ENCODE measurements around the gene NAGPA. TPM values are rescaled to one million over a fixed set of nuclear protein-coding genes. Genes with fewer than 3 reads are reported as not detected.
A peak's percentile ranks its signal among the peaks of the same experiment; 100 is the strongest.
"Not testable (repeated sequence)": the region's sequence is repeated elsewhere in the genome, so short reads cannot be mapped to it uniquely, and the experiment has no call there.

The NAGPA gene
- total and polyA plus RNA-seq, 2 of the 13 experiments (the other 11 are each of a cell fraction or from before 2014, with no cell fraction given), result 27.1 to 60.3 TPM

DNA sequence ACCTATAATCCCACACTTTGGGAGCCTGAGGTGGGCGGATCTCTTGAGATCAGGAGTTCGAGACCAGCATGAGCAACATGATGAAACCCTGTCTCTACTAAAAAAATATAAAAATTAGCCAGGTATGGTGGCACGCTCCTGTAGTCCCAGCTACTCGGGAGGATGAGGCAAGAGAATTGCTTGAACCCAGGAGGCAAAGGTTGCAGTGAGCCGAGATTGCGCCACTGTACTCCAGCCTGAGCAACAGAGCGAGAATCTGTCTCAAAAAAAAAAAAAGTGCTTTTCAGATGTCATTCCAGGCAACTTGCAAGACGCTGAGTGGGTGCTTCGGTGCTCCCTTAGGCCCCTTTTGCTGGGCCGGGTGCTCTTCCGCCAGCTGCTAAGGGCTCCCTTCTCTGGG, 10.8 kb upstream of the NAGPA start:
- BruUV-seq (replicated peaks); H3K27ac ChIP-seq (ENCODE audit: extremely low read length, insufficient read depth, low read length); H3K9ac ChIP-seq (ENCODE audit: insufficient read depth, low read depth, low read length); POLR2A ChIA-PET; H3K4me2 ChIP-seq (ENCODE audit: low read depth, low read length); H3K9me3 ChIP-seq (ENCODE audit: low read length); H3K4me3 ChIP-seq (replicated peaks in 1 of 3; ENCODE audit: insufficient read depth in 1 of 3, low read depth in 2 of 3, low read length in 3 of 3); H3K36me3 ChIP-seq (replicated peaks in 1 of 2; ENCODE audit: control insufficient read depth in 1 of 2, insufficient read depth in 2 of 2, low read length in 2 of 2); H4K20me1 ChIP-seq (ENCODE audit: insufficient read depth, low read length); CTCF ChIA-PET (ENCODE audit: low intra/inter-chr PET ratio, low total read pairs); H3K79me2 ChIP-seq (ENCODE audit: insufficient read depth, low read length); DNase-seq (ENCODE audit: low spot score); intact Hi-C loops (cut with micrococcal nuclease; ENCODE audit: unreplicated experiment); H2AFZ ChIP-seq (ENCODE audit: low read length); H3K27me3 ChIP-seq (ENCODE audit: control insufficient read depth in 1 of 2, insufficient read depth in 2 of 2, low read length in 2 of 2); ATAC-seq; in situ Hi-C loops (cut with HindIII; ENCODE audit: extremely low pct_ligation_motif_present, low pct_unique_long_range_greater_than_20kb); TF ChIP-seq HNF4G (CRISPR knock-in tag; IDR thresholded peaks at IDR 0.05; ENCODE audit: borderline replicate concordance, low read depth): not testable (repeated sequence)
- peaks cover 54% of the 10 kb centered on the region for H3K4me1 ChIP-seq (ENCODE audit: insufficient read depth, low read length)
- WGBS (ENCODE audit: low lambda C conversion rate), result 47% methylated on average over 11 of the region's 11 CpGs
- 0 out of 2 replicates have a peak, but pooled peaks have one; percentile 14 for TF ChIP-seq ADNP (CRISPR knock-in tag; IDR thresholded peaks at IDR 0.05)
- TF ChIP-seq HNF4G (IDR thresholded peaks at IDR 0.05; ENCODE audit: borderline replicate concordance, low read depth, low read length), result peak; percentile 45
- TF ChIP-seq ZNF773 (CRISPR knock-in tag; IDR thresholded peaks at IDR 0.05; ENCODE audit: borderline replicate concordance), result 0 out of 2 replicates have a peak, but pooled peaks have one; percentile 26
- TF ChIP-seq ZNF460 (CRISPR knock-in tag; IDR thresholded peaks at IDR 0.05; ENCODE audit: borderline replicate concordance), result peak; percentile 77
- TF ChIP-seq ZNF263 (CRISPR knock-in tag; IDR thresholded peaks at IDR 0.05), result peak; percentile 45; the same call in 1 of the 2 replicates
- peak; percentile 56 for TF ChIP-seq HNF4A (CRISPR knock-in tag; IDR thresholded peaks at IDR 0.05)
- peak; percentile 45; the same call in 1 of the 2 replicates for TF ChIP-seq CEBPG (CRISPR knock-in tag; IDR thresholded peaks at IDR 0.05)
- TF ChIP-seq, protein P1, sequence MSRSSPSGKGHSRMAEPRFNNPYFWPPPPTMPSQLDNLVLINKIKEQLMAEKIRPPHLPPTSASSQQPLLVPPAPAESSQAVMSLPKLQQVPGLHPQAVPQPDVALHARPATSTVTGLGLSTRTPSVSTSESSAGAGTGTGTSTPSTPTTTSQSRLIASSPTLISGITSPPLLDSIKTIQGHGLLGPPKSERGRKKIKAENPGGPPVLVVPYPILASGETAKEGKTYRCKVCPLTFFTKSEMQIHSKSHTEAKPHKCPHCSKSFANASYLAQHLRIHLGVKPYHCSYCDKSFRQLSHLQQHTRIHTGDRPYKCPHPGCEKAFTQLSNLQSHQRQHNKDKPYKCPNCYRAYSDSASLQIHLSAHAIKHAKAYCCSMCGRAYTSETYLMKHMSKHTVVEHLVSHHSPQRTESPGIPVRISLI (CRISPR knock-in tag; IDR thresholded peaks at IDR 0.05; ENCODE audit: borderline replicate concordance), result peak; percentile 22; the same call in 1 of the 2 replicates
- peak; percentile 52; the same call in 1 of the 2 replicates for TF ChIP-seq CEBPB (IDR thresholded peaks at IDR 0.05; ENCODE audit: borderline replicate concordance, low read depth, low read length)
- FAIRE-seq, result peak; percentile 26

All from HepG2 (cell line).